ENCODE results near the gene SFTA2.

GRCh38 chr6:30902709-30903108, 29.3 kb downstream of the SFTA2 start:
- no peak for TF ChIP-seq CTCF (optimal IDR thresholded peaks at IDR 0.05 in 1 of 3, IDR thresholded peaks at IDR 0.05 in 1 of 3, conservative IDR thresholded peaks at IDR 0.05 in 1 of 3; ENCODE audit: extremely low read depth in 1 of 3, insufficient read depth in 2 of 3, low read length in 3 of 3)
- no peak for TF ChIP-seq EZH2 (IDR thresholded peaks at IDR 0.05; ENCODE audit: low read length)

All from keratinocyte (primary cell).